ENCODE measurements around the gene INPP5D. TPM values are rescaled to one million over a fixed set of nuclear protein-coding genes. Genes with fewer than 3 reads are reported as not detected.

Gene INPP5D
- total RNA-seq, 1 donor from 2014 or later: 61.2 TPM

- peaks cover 4% of the 10 kb centered on the region for H3K27me3 Mint-ChIP-seq (ENCODE audit: insufficient read depth)
- H3K4me3 Mint-ChIP-seq: no peak overlapping the region
- H3K36me3 Mint-ChIP-seq (ENCODE audit: low read depth): peaks cover 2% of the 10 kb centered on the region
- no peaks in the 10 kb centered on the region for H3K9me3 Mint-ChIP-seq
- intact Hi-C loops (cut with micrococcal nuclease): no loop called here
- peaks cover 6% of the 10 kb centered on the region for H3K4me1 Mint-ChIP-seq (ENCODE audit: low read depth)
- no peak overlapping the region for H3K27ac Mint-ChIP-seq
- DNase-seq (ENCODE audit: low spot score): no peak
Observed at GRCh38 chr2:233221378-233222063, 161.4 kb downstream of the INPP5D start.

- no peak overlapping the region for H3K4me3 Mint-ChIP-seq
- no peak for DNase-seq (ENCODE audit: low spot score)
- peaks cover 2% of the 10 kb centered on the region for H3K36me3 Mint-ChIP-seq (ENCODE audit: low read depth)
- H3K27me3 Mint-ChIP-seq (ENCODE audit: insufficient read depth): peaks cover 6% of the 10 kb centered on the region
- H3K4me1 Mint-ChIP-seq (ENCODE audit: low read depth): peaks cover 6% of the 10 kb centered on the region
- intact Hi-C loops (cut with micrococcal nuclease): no loop called here
- no peaks in the 10 kb centered on the region for H3K9me3 Mint-ChIP-seq
- H3K27ac Mint-ChIP-seq: no peak overlapping the region
Observed at GRCh38 chr2:233223059-233223894, 163.1 kb downstream of the INPP5D start.

GRCh38 chr2:233225230-233226068 is 165.3 kb downstream of the INPP5D start:
- peaks cover 6% of the 10 kb centered on the region for H3K27me3 Mint-ChIP-seq (ENCODE audit: insufficient read depth)
- H3K36me3 Mint-ChIP-seq (ENCODE audit: low read depth): peaks cover 2% of the 10 kb centered on the region
- peak overlapping the region; percentile 32 for H3K27ac Mint-ChIP-seq
- H3K9me3 Mint-ChIP-seq: no peaks in the 10 kb centered on the region
- peaks cover 14% of the 10 kb centered on the region for H3K4me1 Mint-ChIP-seq (ENCODE audit: low read depth)
- H3K4me3 Mint-ChIP-seq: no peak overlapping the region
- intact Hi-C loops (cut with micrococcal nuclease): no loop called here
- no peak for DNase-seq (ENCODE audit: low spot score)

GRCh38 chr2:233226511-233227031 is 166.4 kb downstream of the INPP5D start:
- intact Hi-C loops (cut with micrococcal nuclease): no loop called here
- DNase-seq (ENCODE audit: low spot score): no peak
- Mint-ChIP-seq H3K36me3 (ENCODE audit: low read depth) (peaks cover 2% of the 10 kb centered on the region), H3K9me3 (no peaks in the 10 kb centered on the region), H3K27ac (no peak overlapping the region), H3K4me3 (no peak overlapping the region), H3K27me3 (ENCODE audit: insufficient read depth) (peaks cover 6% of the 10 kb centered on the region), H3K4me1 (ENCODE audit: low read depth) (peaks cover 23% of the 10 kb centered on the region)

- no peak overlapping the region for H3K4me3 Mint-ChIP-seq
- intact Hi-C loops (cut with micrococcal nuclease): no loop called here
- DNase-seq (ENCODE audit: low spot score): no peak
- H3K27ac Mint-ChIP-seq: no peak overlapping the region
- H3K36me3 Mint-ChIP-seq (ENCODE audit: low read depth): peaks cover 2% of the 10 kb centered on the region
- peaks cover 6% of the 10 kb centered on the region for H3K27me3 Mint-ChIP-seq (ENCODE audit: insufficient read depth)
- no peaks in the 10 kb centered on the region for H3K9me3 Mint-ChIP-seq
- H3K4me1 Mint-ChIP-seq (ENCODE audit: low read depth): peaks cover 28% of the 10 kb centered on the region
Observed at GRCh38 chr2:233227346-233227978, 167.3 kb downstream of the INPP5D start.

GRCh38 chr2:233228376-233228775 is 168.2 kb downstream of the INPP5D start:
- Mint-ChIP-seq H3K4me1 (ENCODE audit: low read depth) (peaks cover 31% of the 10 kb centered on the region), H3K4me3 (no peak overlapping the region), H3K9me3 (no peaks in the 10 kb centered on the region), H3K36me3 (ENCODE audit: low read depth) (peaks cover 2% of the 10 kb centered on the region), H3K27me3 (ENCODE audit: insufficient read depth) (peaks cover 6% of the 10 kb centered on the region), H3K27ac (no peak overlapping the region)
- DNase-seq (ENCODE audit: low spot score): no peak
- intact Hi-C loops (cut with micrococcal nuclease): no loop called here

- Mint-ChIP-seq H3K4me1 (ENCODE audit: low read depth) (peaks cover 56% of the 10 kb centered on the region), H3K36me3 (ENCODE audit: low read depth) (peaks cover 10% of the 10 kb centered on the region)
- intact Hi-C loops (cut with micrococcal nuclease): loop anchor here (1.0 to 5.0 kb wide), 7 partner anchors 14 to 173 kb away; partner anchors contain the start of genes ATG16L1 and INPP5D
Observed at GRCh38 chr2:233233618-233234230, 173.6 kb downstream of the INPP5D start.

GRCh38 chr2:233234264-233234663 is 174.1 kb downstream of the INPP5D start:
- intact Hi-C loops (cut with micrococcal nuclease): loop anchor here (1.0 to 5.0 kb wide), 7 partner anchors 13 to 173 kb away; partner anchors contain the start of genes ATG16L1 and INPP5D
- Mint-ChIP-seq H3K4me1 (ENCODE audit: low read depth) (peaks cover 62% of the 10 kb centered on the region), H3K27ac (peak overlapping the region; percentile 86), H3K27me3 (ENCODE audit: insufficient read depth) (no peaks in the 10 kb centered on the region), H3K36me3 (ENCODE audit: low read depth) (peaks cover 11% of the 10 kb centered on the region), H3K9me3 (peaks cover 8% of the 10 kb centered on the region), H3K4me3 (peak overlapping the region; percentile 43)
- peak; percentile 8 for DNase-seq (ENCODE audit: low spot score)

More at GRCh38 chr2:233233618-233234230, 173.6 kb downstream of the INPP5D start:
- no peak for DNase-seq (ENCODE audit: low spot score)
- Mint-ChIP-seq H3K27ac (peak overlapping the region; percentile 86), H3K4me3 (peak overlapping the region; percentile 43), H3K27me3 (ENCODE audit: insufficient read depth) (no peaks in the 10 kb centered on the region), H3K9me3 (peaks cover 4% of the 10 kb centered on the region)

GRCh38 chr2:233234996-233235395 is 174.9 kb downstream of the INPP5D start:
- Mint-ChIP-seq H3K4me1 (ENCODE audit: low read depth) (peaks cover 66% of the 10 kb centered on the region), H3K27ac (peak overlapping the region; percentile 72), H3K27me3 (ENCODE audit: insufficient read depth) (no peaks in the 10 kb centered on the region), H3K9me3 (peaks cover 13% of the 10 kb centered on the region), H3K36me3 (ENCODE audit: low read depth) (peaks cover 11% of the 10 kb centered on the region), H3K4me3 (no peak overlapping the region)
- intact Hi-C loops (cut with micrococcal nuclease): loop anchor here (1.0 to 5.0 kb wide), 7 partner anchors 12 to 174 kb away; partner anchors contain the start of genes ATG16L1 and INPP5D
- no peak for DNase-seq (ENCODE audit: low spot score)

- Mint-ChIP-seq H3K27ac (no peak overlapping the region), H3K27me3 (ENCODE audit: insufficient read depth) (no peaks in the 10 kb centered on the region), H3K4me1 (ENCODE audit: low read depth) (peaks cover 63% of the 10 kb centered on the region), H3K36me3 (ENCODE audit: low read depth) (peaks cover 11% of the 10 kb centered on the region), H3K4me3 (no peak overlapping the region), H3K9me3 (peaks cover 13% of the 10 kb centered on the region)
- intact Hi-C loops (cut with micrococcal nuclease): loop anchor here (2.0 kb wide), 1 partner anchor 175 kb away; the partner anchor contains the start of gene INPP5D
- no peak for DNase-seq (ENCODE audit: low spot score)
Observed at GRCh38 chr2:233235977-233236376, 175.8 kb downstream of the INPP5D start.

GRCh38 chr2:233236820-233237589 is 176.9 kb downstream of the INPP5D start:
- H3K27ac Mint-ChIP-seq: no peak overlapping the region
- H3K4me1 Mint-ChIP-seq (ENCODE audit: low read depth): peaks cover 65% of the 10 kb centered on the region
- intact Hi-C loops (cut with micrococcal nuclease): no loop called here
- peaks cover 11% of the 10 kb centered on the region for H3K36me3 Mint-ChIP-seq (ENCODE audit: low read depth)
- H3K4me3 Mint-ChIP-seq: no peak overlapping the region
- DNase-seq (ENCODE audit: low spot score): no peak
- no peaks in the 10 kb centered on the region for H3K27me3 Mint-ChIP-seq (ENCODE audit: insufficient read depth)
- H3K9me3 Mint-ChIP-seq: peaks cover 13% of the 10 kb centered on the region
